ENCODE measurements around the gene LIN9.

DNA sequence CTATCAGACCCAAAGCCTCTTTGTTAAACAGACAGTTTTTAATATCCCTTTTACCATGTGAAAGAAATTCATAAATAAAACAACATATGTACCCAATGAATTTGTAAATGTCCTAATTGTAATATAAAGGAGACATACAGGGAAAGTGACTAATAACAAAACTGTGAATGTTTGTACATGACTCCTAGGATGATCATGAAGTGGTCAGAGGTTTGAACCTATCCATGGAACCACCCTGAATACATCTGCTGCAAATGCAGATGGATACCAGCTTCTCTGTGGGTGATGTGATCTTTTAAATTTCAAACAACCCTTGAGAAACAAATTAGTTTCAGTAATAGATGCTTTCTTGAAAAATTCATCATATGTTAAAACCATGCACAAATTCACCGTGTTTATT, 105.7 kb downstream of the LIN9 start:
- TF ChIP-seq, protein P1, sequence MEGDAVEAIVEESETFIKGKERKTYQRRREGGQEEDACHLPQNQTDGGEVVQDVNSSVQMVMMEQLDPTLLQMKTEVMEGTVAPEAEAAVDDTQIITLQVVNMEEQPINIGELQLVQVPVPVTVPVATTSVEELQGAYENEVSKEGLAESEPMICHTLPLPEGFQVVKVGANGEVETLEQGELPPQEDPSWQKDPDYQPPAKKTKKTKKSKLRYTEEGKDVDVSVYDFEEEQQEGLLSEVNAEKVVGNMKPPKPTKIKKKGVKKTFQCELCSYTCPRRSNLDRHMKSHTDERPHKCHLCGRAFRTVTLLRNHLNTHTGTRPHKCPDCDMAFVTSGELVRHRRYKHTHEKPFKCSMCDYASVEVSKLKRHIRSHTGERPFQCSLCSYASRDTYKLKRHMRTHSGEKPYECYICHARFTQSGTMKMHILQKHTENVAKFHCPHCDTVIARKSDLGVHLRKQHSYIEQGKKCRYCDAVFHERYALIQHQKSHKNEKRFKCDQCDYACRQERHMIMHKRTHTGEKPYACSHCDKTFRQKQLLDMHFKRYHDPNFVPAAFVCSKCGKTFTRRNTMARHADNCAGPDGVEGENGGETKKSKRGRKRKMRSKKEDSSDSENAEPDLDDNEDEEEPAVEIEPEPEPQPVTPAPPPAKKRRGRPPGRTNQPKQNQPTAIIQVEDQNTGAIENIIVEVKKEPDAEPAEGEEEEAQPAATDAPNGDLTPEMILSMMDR (IDR thresholded peaks at IDR 0.05) = no peak
- no peak for TF ChIP-seq POLR2A (IDR thresholded peaks at IDR 0.05)
- no peak for TF ChIP-seq POLR2AphosphoS5 (IDR thresholded peaks at IDR 0.05)
- TF ChIP-seq EP300 (IDR thresholded peaks at IDR 0.05) = no peak

All from suprapubic skin (tissue), 4 donors.